Measurements from ENCODE around the gene SLFN11.
A peak's percentile ranks its signal among the peaks of the same experiment; 100 is the strongest.
"Not testable (repeated sequence)": the region's sequence is repeated elsewhere in the genome, so short reads cannot be mapped to it uniquely, and the experiment has no call there.

The SLFN11 gene

GRCh38 chr17:35373534-35373983 lies at the start of gene SLFN11:
Gene SLFN11 (minus strand): TSS chr17:35373621. CDS start chr17:35363807, 9,814 bp downstream.
- DNase-seq: peak; percentile 69 to 86 (median 82)

DNA sequence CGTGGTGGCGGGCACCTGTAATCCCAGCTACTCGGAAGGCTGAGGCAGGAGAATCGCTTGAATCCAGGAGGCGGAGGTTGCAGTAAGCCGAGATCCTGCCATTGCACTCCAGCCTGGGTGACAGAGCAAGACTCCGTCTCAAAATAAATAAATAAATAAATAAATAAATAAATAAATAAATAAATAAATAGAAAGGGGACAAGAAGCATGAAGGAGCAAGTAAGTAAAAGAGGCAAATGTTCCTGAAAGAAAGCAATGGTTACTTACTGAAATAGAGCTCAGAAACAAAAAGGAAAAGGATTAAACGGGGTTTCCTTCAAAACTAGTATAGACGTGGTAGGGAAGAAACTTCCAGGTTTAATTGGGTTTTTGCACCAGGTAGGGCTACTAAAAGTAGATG lies 47.6 kb upstream of the SLFN11 start:
- not testable (repeated sequence) for DNase-seq

GRCh38 chr17:35416659-35417058 lies 43.2 kb upstream of the SLFN11 start:
- DNase-seq: no peak

DNA sequence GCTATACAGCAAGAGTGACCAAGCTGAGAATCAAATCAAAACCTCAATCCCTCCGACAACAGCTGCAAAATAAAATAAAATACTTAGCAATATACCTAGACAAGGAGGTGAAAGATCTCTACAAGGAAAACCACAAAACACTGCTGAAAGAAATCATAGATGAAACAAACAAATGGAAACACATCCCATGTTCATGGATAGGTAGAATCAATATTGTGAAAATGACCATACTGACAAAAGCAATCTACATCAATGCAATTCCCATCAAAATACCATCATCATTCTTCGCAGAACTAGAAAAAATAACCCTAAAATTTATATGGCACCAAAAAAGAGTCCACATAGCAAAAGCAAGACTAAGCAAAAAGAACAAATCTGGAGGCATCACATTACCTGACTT lies 41.3 kb upstream of the SLFN11 start:
- not testable (repeated sequence) for DNase-seq

GRCh38 chr17:35414247-35414646 lies 40.8 kb upstream of the SLFN11 start:
- no peak for DNase-seq

DNA sequence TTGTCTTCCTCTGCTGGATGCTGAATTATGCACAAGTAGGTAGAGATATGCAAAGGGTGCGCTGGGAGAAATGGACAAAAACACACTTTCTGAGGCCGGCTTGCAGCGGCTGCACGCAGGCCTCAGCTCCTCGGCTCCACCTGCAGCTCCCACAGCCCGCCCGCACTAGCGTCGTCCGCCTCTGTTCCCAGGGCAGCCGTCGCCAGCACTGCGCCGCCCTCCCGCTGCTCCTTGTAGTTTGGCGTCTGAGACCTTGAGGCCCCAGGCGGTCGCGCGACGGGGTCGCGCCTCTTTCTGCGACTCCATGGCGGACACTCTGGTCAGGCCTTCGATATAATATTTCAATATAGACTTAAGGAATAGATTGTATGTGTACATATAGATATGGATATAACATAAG lies 34.1 kb upstream of the SLFN11 start:
- no peak for DNase-seq

GRCh38 chr17:35406568-35406967 lies 33.1 kb upstream of the SLFN11 start:
- DNase-seq: no peak

DNA sequence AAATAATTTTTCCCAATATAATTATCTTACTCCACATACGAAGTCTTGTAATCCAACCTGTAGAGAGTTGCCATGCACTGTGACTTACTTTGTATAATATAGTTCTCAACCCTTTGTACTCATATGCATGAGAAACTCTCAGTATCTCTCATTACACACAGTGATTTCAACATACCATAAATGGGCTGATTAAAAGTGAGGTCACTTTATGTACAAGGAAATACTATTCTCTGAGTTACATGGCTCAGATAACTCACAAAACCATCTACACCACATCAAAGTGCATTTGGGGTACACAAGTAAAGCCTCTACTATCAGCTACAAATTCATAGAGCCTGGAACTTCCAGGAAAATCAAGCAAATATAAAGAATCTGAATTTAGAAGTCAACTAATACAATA lies 30.9 kb upstream of the SLFN11 start:
- DNase-seq: no peak

DNA sequence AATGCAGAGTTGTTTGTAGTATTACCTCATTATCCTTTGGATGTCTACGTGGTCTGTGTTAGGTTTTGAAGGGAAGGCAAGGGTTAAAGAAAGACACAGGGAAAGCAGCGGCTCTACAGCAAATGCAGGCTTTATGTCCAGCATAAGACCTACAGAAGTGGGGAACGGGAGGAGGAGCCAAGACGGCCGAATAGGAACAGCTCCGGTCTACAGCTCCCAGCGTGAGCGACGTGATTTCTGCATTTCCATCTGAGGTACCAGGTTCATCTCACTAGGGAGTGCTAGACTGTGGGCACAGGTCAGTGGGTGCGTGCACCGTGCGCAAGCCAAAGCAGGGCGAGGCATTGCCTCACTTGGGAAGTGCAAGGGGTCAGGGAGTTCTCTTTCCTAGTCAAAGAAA lies 20.4 kb upstream of the SLFN11 start:
- DNase-seq: not testable (repeated sequence)

GRCh38 chr17:35390663-35391062 lies 17.2 kb upstream of the SLFN11 start:
- no peak for DNase-seq

- no peak for DNase-seq
Measured at GRCh38 chr17:35390156-35390555, 16.7 kb upstream of the SLFN11 start.

DNA sequence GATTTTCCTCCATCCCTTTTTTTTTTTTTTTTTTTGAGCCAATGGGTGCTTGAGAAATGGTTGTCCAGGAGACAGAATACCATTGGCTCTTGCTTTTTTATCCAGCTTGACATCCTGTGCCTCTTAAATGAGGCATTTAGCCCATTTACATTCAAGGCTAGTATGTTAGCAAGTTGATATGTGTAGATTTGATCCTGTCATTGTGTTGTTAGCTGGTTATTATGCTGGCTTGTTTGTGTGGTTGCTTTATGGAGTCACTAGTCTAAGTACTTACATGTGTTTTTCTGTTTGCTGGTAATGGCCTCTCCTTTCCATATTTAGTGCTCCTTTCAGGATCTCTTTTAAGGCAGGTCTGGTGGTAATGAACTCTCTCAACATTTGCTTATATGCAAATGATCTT lies 14.1 kb upstream of the SLFN11 start:
- no peak for DNase-seq

GRCh38 chr17:35377706-35378105 lies 4.3 kb upstream of the SLFN11 start:
- DNase-seq: no peak

- DNase-seq: no peak
Measured at GRCh38 chr17:35377068-35377467, 3.6 kb upstream of the SLFN11 start.

- peak in 1 of 6 experiments; percentile 5 for DNase-seq
Measured at GRCh38 chr17:35376245-35376644, 2.8 kb upstream of the SLFN11 start.

DNA sequence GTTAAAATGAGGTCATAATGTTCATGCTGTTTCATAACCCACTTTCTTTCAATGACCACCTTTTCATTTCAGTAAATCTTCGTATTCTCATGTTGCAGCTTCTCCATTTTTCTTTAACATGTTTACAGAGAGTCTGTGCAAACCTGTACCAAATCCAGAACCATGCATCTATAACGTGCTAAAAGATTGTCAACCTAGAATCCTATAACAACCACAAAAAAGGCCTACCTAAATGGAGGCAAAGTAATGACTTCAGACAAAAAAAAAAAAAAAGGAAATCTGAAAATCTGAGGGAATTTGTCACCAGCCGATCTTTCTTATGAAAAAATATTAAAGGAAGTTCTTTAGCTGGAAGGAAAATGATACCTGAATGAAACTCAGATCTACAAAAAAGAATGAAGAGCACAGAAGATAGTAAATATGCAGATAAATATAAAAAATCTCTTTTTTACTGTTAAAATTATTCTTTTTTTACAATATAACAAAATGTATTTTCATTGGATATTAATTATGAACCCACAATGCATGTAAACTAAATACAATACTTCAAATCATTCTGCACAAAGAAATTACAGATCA lies 1.4 kb upstream of the SLFN11 start:
- DNase-seq: no peak

- peak in 5 of 6 experiments; percentile 17 to 68 (median 35) for DNase-seq
Measured at GRCh38 chr17:35373984-35374765, 754 bp upstream of the SLFN11 start.

DNA sequence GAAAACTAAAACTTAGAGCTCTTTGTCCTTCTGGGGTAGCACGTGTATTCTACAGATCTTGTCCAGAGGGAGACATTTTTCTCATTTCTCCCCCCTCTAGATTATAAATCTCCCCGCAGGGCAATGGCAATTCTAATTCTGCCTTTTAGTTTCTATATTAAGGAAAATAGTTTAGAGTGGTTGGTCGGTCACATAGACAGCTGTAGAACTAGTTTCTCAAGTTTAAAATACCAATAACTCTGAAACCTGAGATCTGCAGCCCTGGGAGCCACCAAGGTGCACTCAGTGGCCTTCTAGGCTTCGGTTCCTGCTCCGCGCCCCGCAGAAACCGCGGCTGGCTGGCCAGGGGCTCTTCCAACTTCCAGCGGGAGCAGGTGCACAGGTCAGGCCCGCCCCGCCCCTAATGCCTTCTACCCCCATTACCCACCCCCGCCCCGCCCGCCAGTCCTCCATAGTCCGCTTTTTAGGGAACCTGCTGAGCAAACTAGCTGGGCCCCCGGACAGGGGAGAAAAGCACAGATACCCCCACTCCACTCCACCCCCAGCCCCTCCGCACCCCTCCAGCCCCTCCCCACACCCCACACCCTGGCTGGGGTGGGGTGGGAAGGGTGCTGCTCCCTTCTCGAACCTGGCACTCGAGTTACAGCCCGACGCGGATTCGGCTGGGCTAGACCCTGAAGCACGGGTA lies 431 bp downstream of the SLFN11 start:
- DNase-seq: peak in 2 of 6 experiments; percentile 2 to 44

DNA sequence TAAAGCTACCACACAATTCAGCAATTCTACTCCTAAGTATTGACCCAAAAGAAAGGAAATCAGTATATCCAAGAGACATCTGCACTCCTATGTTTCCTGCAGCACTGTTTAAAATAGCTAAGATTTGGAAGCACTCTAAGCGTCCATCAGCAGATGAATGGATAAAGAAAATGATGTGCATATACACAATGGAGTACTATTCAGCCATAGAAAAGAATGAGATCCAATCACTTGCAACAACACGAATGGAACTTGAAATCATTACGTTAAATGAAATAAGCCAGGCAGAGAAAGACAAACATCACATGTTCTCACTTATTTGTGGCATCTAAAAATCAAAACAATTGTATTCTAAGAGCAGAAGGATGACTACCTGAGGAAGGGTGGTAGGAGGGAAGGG lies 1.5 kb downstream of the SLFN11 start:
- no peak for DNase-seq

DNA sequence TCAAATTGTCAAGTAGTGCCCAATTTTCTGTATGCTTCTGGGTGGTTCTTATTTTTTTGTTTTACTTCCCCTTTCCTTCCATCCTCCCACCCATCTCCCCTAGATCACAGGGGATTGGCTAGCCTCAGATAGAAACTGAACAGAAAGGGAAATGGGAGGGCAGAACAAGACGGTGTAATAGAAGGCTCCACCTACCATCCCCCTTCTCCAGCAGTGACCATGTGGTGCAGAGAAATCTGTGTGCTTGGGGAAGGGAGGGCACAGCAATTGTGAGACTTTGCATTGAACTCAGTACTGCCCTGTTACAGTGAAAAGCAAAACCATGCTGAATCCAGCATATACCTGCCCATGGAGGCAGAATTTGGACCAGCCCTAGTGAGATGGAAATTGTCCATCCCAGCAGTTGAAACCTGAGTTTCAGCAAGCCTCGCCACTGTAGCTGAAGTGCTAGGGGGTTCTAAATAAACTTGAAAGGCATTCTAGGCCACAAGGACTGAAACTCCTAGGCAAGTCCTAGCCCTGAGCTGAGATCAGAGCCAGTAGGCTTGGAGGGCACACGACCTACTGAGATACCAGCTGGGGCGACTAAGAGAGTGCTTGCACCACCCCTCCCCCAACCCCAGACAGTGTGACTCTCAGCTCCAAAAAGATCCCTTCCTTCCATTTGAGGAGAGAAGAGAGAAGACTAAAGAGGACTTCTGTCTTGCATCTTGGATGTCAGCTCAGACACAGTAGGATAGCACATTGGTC lies 5.2 kb downstream of the SLFN11 start:
- peak in 4 of 6 experiments; percentile 3 to 27 (median 8) for DNase-seq

DNA sequence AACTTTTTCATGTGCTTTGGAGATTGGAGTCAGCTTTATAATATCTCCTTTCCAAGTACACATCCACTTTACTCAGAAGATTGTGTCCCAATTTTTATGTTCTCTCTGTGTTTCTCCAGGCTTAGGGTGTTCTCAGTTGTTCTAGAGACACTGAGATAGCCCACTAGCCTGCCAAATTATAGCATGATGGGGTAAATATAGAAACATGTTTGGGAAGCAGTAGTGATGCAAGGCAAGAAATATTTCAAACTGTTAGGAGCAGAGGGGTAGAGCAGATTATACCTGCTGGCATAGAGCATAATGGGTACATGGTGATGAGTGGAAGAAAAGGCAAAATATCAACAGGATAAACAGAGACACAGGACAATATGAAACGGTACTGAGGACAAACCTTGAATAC lies 12.4 kb downstream of the SLFN11 start:
- no peak for DNase-seq

- no peak for DNase-seq
Measured at GRCh38 chr17:35359398-35359797, 14.0 kb downstream of the SLFN11 start.

- no peak for DNase-seq
Measured at GRCh38 chr17:35352284-35352683, 21.1 kb downstream of the SLFN11 start.

Data from stimulated activated naive CD4-positive, alpha-beta T cell (primary cell).